ENCODE data around the gene B3GALT4. TPM values are rescaled to one million over a fixed set of nuclear protein-coding genes. Genes with fewer than 3 reads are reported as not detected.

Gene B3GALT4
- total RNA-seq, 1 donor from 2014 or later = 2.8 TPM

DNA sequence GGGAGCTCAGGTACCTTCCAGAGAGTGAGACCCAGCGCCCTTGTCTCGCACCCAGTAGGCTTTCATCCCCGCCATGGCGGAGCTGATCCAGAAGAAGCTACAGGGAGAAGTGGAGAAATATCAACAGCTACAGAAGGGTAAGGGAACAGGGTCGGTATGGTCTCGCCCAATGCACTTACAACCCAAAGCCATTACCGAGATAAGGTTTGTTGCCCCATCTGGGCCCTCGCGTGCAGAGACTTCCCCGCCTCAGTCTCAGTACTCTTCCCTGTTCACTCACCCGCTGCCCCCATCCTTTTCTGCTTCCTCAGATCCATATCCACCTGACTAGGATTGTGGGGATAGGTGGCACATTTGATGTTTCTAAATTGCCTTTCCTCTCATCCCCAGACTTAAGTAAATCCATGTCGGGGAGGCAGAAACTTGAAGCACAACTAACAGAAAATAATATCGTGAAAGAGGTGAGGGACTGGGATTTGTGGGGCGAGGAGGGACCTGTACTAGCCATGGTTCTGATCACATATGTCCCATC lies 12.9 kb downstream of the B3GALT4 start:
- Mint-ChIP-seq H3K27ac (ENCODE audit: unreplicated experiment) (peak overlapping the region; percentile 76), H3K9me3 (no peaks in the 10 kb centered on the region), H3K36me3 (ENCODE audit: low read depth) (peaks cover 2% of the 10 kb centered on the region), H3K4me1 (peaks cover 31% of the 10 kb centered on the region), H3K4me3 (peak overlapping the region; percentile 96), H3K27me3 (ENCODE audit: low read depth) (no peaks in the 10 kb centered on the region)
- no peak for DNase-seq (ENCODE audit: low read depth, low spot score)
- TF ChIP-seq, protein P1, sequence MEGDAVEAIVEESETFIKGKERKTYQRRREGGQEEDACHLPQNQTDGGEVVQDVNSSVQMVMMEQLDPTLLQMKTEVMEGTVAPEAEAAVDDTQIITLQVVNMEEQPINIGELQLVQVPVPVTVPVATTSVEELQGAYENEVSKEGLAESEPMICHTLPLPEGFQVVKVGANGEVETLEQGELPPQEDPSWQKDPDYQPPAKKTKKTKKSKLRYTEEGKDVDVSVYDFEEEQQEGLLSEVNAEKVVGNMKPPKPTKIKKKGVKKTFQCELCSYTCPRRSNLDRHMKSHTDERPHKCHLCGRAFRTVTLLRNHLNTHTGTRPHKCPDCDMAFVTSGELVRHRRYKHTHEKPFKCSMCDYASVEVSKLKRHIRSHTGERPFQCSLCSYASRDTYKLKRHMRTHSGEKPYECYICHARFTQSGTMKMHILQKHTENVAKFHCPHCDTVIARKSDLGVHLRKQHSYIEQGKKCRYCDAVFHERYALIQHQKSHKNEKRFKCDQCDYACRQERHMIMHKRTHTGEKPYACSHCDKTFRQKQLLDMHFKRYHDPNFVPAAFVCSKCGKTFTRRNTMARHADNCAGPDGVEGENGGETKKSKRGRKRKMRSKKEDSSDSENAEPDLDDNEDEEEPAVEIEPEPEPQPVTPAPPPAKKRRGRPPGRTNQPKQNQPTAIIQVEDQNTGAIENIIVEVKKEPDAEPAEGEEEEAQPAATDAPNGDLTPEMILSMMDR (conservative IDR thresholded peaks at IDR 0.05) = no peak

DNA sequence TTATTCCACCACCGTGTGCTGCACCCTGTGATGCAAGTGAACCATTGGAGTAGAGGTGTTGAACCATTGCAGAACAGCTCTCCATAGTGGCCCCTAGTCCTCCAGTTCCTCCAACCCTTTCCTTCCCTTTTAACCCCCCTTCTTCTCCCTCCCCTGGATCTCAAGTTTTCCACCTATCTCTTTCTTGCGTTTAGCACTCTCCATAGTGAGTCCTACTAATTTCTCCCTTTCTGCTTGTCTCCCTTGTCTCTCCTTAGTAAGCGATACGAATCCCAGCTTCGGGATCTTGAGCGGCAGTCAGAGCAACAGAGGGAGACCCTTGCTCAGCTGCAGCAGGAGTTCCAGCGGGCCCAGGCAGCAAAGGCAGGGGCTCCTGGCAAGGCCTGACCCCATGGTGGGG lies 13.5 kb downstream of the B3GALT4 start:
- DNase-seq (ENCODE audit: low read depth, low spot score) = no peak
- peaks cover 31% of the 10 kb centered on the region for H3K4me1 Mint-ChIP-seq
- H3K27me3 Mint-ChIP-seq (ENCODE audit: low read depth) = no peaks in the 10 kb centered on the region
- no peaks in the 10 kb centered on the region for H3K9me3 Mint-ChIP-seq
- TF ChIP-seq, protein P1 (conservative IDR thresholded peaks at IDR 0.05) = no peak
- H3K36me3 Mint-ChIP-seq (ENCODE audit: low read depth) = peaks cover 2% of the 10 kb centered on the region
- no peak overlapping the region for H3K27ac Mint-ChIP-seq (ENCODE audit: unreplicated experiment)
- peak overlapping the region; percentile 96 for H3K4me3 Mint-ChIP-seq

DNA sequence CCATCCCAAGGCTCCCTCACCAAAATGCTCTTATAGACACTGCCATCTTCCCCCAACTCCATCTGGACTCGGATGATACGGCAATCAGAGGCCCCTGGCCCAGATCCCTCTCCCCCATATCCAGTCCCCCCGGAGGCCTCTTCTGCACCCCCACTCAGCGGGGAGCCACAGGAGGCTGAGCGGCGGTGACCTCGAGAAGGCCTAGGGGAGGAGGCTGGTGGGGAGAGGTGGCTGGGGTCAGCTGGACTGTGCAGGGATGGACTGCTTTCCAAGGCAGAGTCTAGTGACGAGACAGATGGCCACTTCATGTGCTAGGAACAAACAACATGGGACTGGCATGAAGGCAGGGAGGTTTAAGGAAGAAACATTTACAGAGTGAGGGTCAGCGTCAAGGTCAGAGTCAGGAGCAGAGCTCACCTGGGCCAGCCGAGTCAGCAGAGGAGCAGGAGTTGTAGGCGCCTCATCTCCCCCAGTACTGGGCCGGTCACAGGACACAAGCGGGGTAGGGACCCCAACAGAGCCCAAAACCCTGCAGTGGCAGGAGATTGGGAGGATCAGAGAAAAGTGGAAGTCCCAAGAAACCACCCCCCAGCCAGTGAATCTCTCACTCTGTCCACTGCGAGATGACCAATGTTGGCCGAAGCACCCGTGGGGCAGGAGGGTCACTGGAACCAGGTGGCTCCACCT lies 16.2 kb downstream of the B3GALT4 start:
- TF ChIP-seq, protein P1 (conservative IDR thresholded peaks at IDR 0.05) = no peak
- H3K9me3 Mint-ChIP-seq = no peaks in the 10 kb centered on the region
- H3K36me3 Mint-ChIP-seq (ENCODE audit: low read depth) = no peaks in the 10 kb centered on the region
- H3K27ac Mint-ChIP-seq (ENCODE audit: unreplicated experiment) = no peak overlapping the region
- no peaks in the 10 kb centered on the region for H3K27me3 Mint-ChIP-seq (ENCODE audit: low read depth)
- no peak for DNase-seq (ENCODE audit: low read depth, low spot score)
- peak overlapping the region; percentile 52 for H3K4me3 Mint-ChIP-seq
- H3K4me1 Mint-ChIP-seq = peaks cover 42% of the 10 kb centered on the region

DNA sequence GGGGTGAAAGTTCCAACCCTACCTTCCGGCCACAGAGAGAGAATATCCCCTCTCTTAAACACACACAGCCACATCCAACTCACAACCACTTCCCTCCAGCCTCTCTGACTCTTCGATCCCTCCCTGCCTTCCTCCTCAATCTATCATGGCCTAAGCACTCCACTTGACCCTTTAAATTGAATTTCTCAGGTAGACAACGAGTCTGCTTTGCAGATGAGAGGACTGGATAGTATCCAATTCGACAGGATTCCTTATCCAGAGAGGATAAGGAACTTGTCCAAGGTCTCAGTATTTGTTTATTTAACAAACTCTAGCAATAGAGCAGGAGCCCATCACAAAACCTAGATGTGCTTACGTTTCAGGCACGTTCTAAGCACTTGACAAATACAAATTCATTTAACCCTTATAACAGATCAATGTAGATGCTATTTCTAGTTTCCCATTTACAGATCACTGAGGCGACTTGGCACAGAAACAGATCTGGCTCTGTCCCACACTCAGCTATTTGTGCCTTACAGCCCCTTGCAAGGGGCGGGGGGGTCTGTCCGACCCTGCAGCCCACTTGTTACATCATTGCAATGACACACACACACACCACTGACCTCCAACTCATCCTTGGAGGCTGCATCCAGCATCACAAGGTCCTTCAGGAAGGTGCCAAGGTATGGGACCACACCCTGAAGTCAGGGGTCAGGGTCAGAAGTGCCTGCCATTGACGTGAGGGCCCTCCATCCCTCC lies 17.3 kb downstream of the B3GALT4 start:
- Mint-ChIP-seq H3K4me1 (peaks cover 37% of the 10 kb centered on the region), H3K36me3 (ENCODE audit: low read depth) (no peaks in the 10 kb centered on the region), H3K27me3 (ENCODE audit: low read depth) (no peaks in the 10 kb centered on the region), H3K9me3 (no peaks in the 10 kb centered on the region), H3K27ac (ENCODE audit: unreplicated experiment) (no peak overlapping the region), H3K4me3 (peak overlapping the region; percentile 36)
- TF ChIP-seq, protein P1 (conservative IDR thresholded peaks at IDR 0.05) = no peak
- no peak for DNase-seq (ENCODE audit: low read depth, low spot score)

DNA sequence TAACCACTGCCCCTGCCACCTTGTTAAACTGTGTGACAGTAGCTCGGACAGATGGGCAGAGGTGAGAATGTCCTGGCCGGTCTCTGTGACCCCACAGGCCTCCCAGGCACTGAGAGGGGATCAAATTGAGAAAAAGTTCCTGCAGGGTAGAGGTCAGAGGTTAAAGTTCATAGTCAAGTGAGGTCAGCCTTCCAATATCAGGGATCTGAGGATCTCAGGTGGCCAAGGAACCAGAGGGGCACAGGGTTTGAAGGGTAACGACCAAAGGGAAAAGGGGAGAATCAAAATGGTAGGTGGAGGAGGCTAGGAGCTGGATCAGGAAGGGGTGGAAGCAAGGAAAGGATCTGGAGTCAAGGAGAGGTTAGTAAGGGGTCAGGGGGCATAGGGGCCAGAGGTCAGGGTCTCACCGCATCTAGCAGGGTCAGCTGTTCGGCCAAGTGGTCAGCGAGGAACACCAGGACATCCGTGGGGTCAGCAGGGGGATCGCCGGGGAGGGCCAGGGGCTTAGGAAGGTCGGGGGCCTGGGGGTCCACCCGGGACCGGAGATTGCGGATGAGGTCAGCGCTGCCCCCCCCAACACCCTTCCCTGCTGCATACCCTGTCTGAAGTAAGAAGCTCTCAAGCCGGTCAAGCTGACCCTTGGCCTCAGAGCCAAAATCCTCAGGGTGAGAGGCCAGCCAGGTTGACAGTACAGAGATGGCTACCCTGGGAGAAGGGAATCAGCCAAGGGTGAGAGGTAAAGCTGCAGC lies 18.9 kb downstream of the B3GALT4 start:
- H3K27ac Mint-ChIP-seq (ENCODE audit: unreplicated experiment) = no peak overlapping the region
- no peak for DNase-seq (ENCODE audit: low read depth, low spot score)

More for the DNA sequence above, 18.9 kb downstream of the B3GALT4 start:
- Mint-ChIP-seq H3K9me3 (no peaks in the 10 kb centered on the region), H3K36me3 (ENCODE audit: low read depth) (no peaks in the 10 kb centered on the region), H3K4me3 (peak overlapping the region; percentile 87), H3K27me3 (ENCODE audit: low read depth) (no peaks in the 10 kb centered on the region), H3K4me1 (peaks cover 36% of the 10 kb centered on the region)
- TF ChIP-seq, protein P1 (conservative IDR thresholded peaks at IDR 0.05) = no peak
